ENCODE data around the gene PLB1. TPM values are rescaled to one million over a fixed set of nuclear protein-coding genes. Genes with fewer than 3 reads are reported as not detected.
A peak's percentile ranks its signal among the peaks of the same experiment; 100 is the strongest.

The PLB1 gene
- total and polyA plus RNA-seq, 2 experiments from 2014 or later = 19.2 to 19.7 TPM

- WGBS (ENCODE audit: low lambda C conversion rate, missing lambda C conversion rate) = 86% methylated on average over 8 of the region's 8 CpGs
- Histone ChIP-seq H2AFZ (no peak overlapping the region), H3K4me2 (no peak overlapping the region)
Measured at GRCh38 chr2:28447943-28448792, 47.7 kb upstream of the PLB1 start.

GRCh38 chr2:28448793-28449100 lies 47.1 kb upstream of the PLB1 start:
- Histone ChIP-seq H4K20me1 (ENCODE audit: insufficient read depth, poor library complexity, severe bottlenecking) (no peaks in the 10 kb centered on the region), H3K4me1 (ENCODE audit: insufficient read depth) (peaks cover 3% of the 10 kb centered on the region), H3K27ac (peak overlapping the region; percentile 58), H3K9me2 (replicated peaks; ENCODE audit: insufficient read depth) (no peaks in the 10 kb centered on the region), H3K4me2 (no peak overlapping the region), H3K4me3 (no peak overlapping the region), H3K27me3 (no peaks in the 10 kb centered on the region), H3K36me3 (replicated peaks; ENCODE audit: insufficient read depth, low read depth) (no peaks in the 10 kb centered on the region), H3K9me3 (ENCODE audit: low read depth) (no peaks in the 10 kb centered on the region), H3K79me2 (no peaks in the 10 kb centered on the region), H2AFZ (no peak overlapping the region)
- no peak for DNase-seq (ENCODE audit: low spot score)
- TF ChIP-seq EZH2 (IDR thresholded peaks at IDR 0.05; ENCODE audit: borderline replicate concordance) = no peak
- no peak for TF ChIP-seq CTCF (IDR thresholded peaks at IDR 0.05; ENCODE audit: poor library complexity)
- no peak for TF ChIP-seq EZH2phosphoT487 (IDR thresholded peaks at IDR 0.05; ENCODE audit: low read depth, severe bottlenecking, unreplicated experiment)
- WGBS (ENCODE audit: low lambda C conversion rate, missing lambda C conversion rate) = 94% methylated on average over 3 of the region's 3 CpGs

More at GRCh38 chr2:28447943-28448792, 47.7 kb upstream of the PLB1 start:
- H3K9me2 ChIP-seq (replicated peaks; ENCODE audit: insufficient read depth) = no peaks in the 10 kb centered on the region
- no peaks in the 10 kb centered on the region for H3K36me3 ChIP-seq (replicated peaks; ENCODE audit: insufficient read depth, low read depth)
- no peaks in the 10 kb centered on the region for H3K9me3 ChIP-seq (ENCODE audit: low read depth)
- DNase-seq (ENCODE audit: low spot score) = no peak
- no peak overlapping the region for H3K4me3 ChIP-seq
- peaks cover 3% of the 10 kb centered on the region for H3K4me1 ChIP-seq (ENCODE audit: insufficient read depth)
- TF ChIP-seq EZH2 (IDR thresholded peaks at IDR 0.05; ENCODE audit: borderline replicate concordance) (no peak), EZH2phosphoT487 (IDR thresholded peaks at IDR 0.05; ENCODE audit: low read depth, severe bottlenecking, unreplicated experiment) (no peak), CTCF (IDR thresholded peaks at IDR 0.05; ENCODE audit: poor library complexity) (no peak)
- no peaks in the 10 kb centered on the region for H3K27me3 ChIP-seq
- H3K79me2 ChIP-seq = no peaks in the 10 kb centered on the region
- H4K20me1 ChIP-seq (ENCODE audit: insufficient read depth, poor library complexity, severe bottlenecking) = no peaks in the 10 kb centered on the region
- H3K27ac ChIP-seq = peak overlapping the region; percentile 58

GRCh38 chr2:28449126-28449487 lies 46.8 kb upstream of the PLB1 start:
- H3K27ac ChIP-seq = no peak overlapping the region
- no peaks in the 10 kb centered on the region for H3K9me2 ChIP-seq (replicated peaks; ENCODE audit: insufficient read depth)
- H3K79me2 ChIP-seq = no peaks in the 10 kb centered on the region
- H3K4me2 ChIP-seq = no peak overlapping the region
- no peaks in the 10 kb centered on the region for H3K36me3 ChIP-seq (replicated peaks; ENCODE audit: insufficient read depth, low read depth)
- no peaks in the 10 kb centered on the region for H3K9me3 ChIP-seq (ENCODE audit: low read depth)
- DNase-seq (ENCODE audit: low spot score) = no peak
- no peak for TF ChIP-seq CTCF (IDR thresholded peaks at IDR 0.05; ENCODE audit: poor library complexity)
- TF ChIP-seq EZH2 (IDR thresholded peaks at IDR 0.05; ENCODE audit: borderline replicate concordance) = no peak
- TF ChIP-seq EZH2phosphoT487 (IDR thresholded peaks at IDR 0.05; ENCODE audit: low read depth, severe bottlenecking, unreplicated experiment) = no peak
- no peak overlapping the region for H2AFZ ChIP-seq
- no peaks in the 10 kb centered on the region for H3K27me3 ChIP-seq
- H4K20me1 ChIP-seq (ENCODE audit: insufficient read depth, poor library complexity, severe bottlenecking) = no peaks in the 10 kb centered on the region
- H3K4me3 ChIP-seq = no peak overlapping the region
- 96% methylated on average over 6 of the region's 6 CpGs for WGBS (ENCODE audit: low lambda C conversion rate, missing lambda C conversion rate)
- H3K4me1 ChIP-seq (ENCODE audit: insufficient read depth) = peaks cover 3% of the 10 kb centered on the region
